HCT116 (cell line): ENCODE data around the gene ZNRF3. TPM values are rescaled to one million over a fixed set of nuclear protein-coding genes. Genes with fewer than 3 reads are reported as not detected.

Experiments
- ATAC-seq: fragments of 200-7000 bp; cut with Tn5 transposase; 2 replicates; pipeline ENCODE4 v1.9.1; 2020; ENCODE audit warnings: mild to moderate bottlenecking, moderate library complexity
- BruUV-seq: library from RNA; stranded (reverse); fragments of 400-500 nt; replicated peaks from 2 replicates; lab custom pipeline; 2021; lab: Mats Ljungman, UMichigan
- CTCF ChIA-PET: fragments of 300-600 bp; sonication (Branson Sonifier 250); formaldehyde crosslinking; loops from one replicate; lab custom pipeline; 2021; ENCODE audit warnings: antibody characterized with exemption; lab: Charles Lee
- POLR2A ChIA-PET: fragments of 300-600, 350-600 bp; sonication (Branson Sonifier 250); formaldehyde crosslinking; loops from one replicate; lab custom pipeline; 2021; ENCODE audit warnings: antibody characterized with exemption; lab: Charles Lee
- RAD21 ChIA-PET, 2 experiments: fragments of 300-600 bp; sonication (Branson Sonifier 250); formaldehyde crosslinking; loops; one replicate each; lab custom pipeline; 2023; ENCODE audit warnings: low total read pairs in 2 of 2; ENCODE audit not compliant: uncharacterized antibody in 2 of 2, unreplicated experiment in 2 of 2, low non-redundant PET in 1 of 2; lab: Charles Lee
- DNase-seq: peaks from one replicate; pipeline ENCODE4 v3.0.0-alpha.2; 2010; ENCODE audit warnings: low read depth, low spot score
- H2AFZ ChIP-seq: fragments of 200-600 bp; shearing (Covaris generic), sonication (generic); 2 replicates; pipeline ENCODE4 v1.6.1; 2017; ENCODE audit warnings: low read depth, mixed run types, mixed read lengths, antibody characterized with exemption, low read length; ENCODE audit not compliant: poor library complexity, severe bottlenecking
- H3K27ac ChIP-seq: 2 replicates; pipeline ENCODE4 v1.5.1; 2012; ENCODE audit warnings: low read depth, low read length
- H3K27me3 ChIP-seq: fragments of 200-600 bp; sonication (generic); 2 replicates; pipeline ENCODE4 v1.6.1; 2016; ENCODE audit warnings: mixed run types, low read length, mixed read lengths; ENCODE audit not compliant: insufficient read depth
- H3K36me3 ChIP-seq, 2 experiments: fragments of 200-500 bp in 1 of 2; fragments of 200-600 bp in 1 of 2; sonication (Bioruptor generic) in 1 of 2; sonication (generic) in 1 of 2; 2 replicates each; pipeline versions ENCODE4 v1.5.1 to v1.6.1; 2014 to 2016; ENCODE audit warnings: low read length in 2 of 2, inconsistent platforms in 1 of 2, mixed read lengths in 1 of 2, mixed run types in 1 of 2; ENCODE audit not compliant: insufficient read depth in 2 of 2, control insufficient read depth in 1 of 2
- H3K4me1 ChIP-seq, 2 experiments: fragments of 200-600 bp in 1 of 2; sonication (generic) in 1 of 2; 2 replicates each; pipeline versions ENCODE4 v1.5.1 to v1.6.1; 2012 to 2017; ENCODE audit warnings: low read length in 2 of 2, inconsistent platforms in 1 of 2, mild to moderate bottlenecking in 1 of 2, mixed read lengths in 1 of 2, mixed run types in 1 of 2, moderate library complexity in 1 of 2; ENCODE audit not compliant: insufficient read depth in 2 of 2, control insufficient read depth in 1 of 2
- H3K4me2 ChIP-seq: fragments of 200-600 bp; sonication (generic); 2 replicates; pipeline ENCODE4 v1.6.1; 2017; ENCODE audit warnings: mixed run types, low read length, mixed read lengths
- H3K4me3 ChIP-seq, 2 experiments: fragments of 200-600 bp in 1 of 2; sonication (generic) in 1 of 2; replicated peaks in 1 of 2; 2 replicates each; pipeline ENCODE4 v1.5.1; 2011 to 2016; ENCODE audit warnings: low read length in 2 of 2, control low read depth in 1 of 2, low read depth in 1 of 2, mild to moderate bottlenecking in 1 of 2, mixed read lengths in 1 of 2, mixed run types in 1 of 2
- H3K79me2 ChIP-seq: fragments of 200-600 bp; sonication (generic); 2 replicates; pipeline ENCODE4 v1.6.1; 2017; ENCODE audit warnings: mild to moderate bottlenecking, mixed run types, low read length, moderate library complexity, mixed read lengths; ENCODE audit not compliant: insufficient read depth
- H3K9ac ChIP-seq: fragments of 200-600 bp; sonication (generic); 2 replicates; pipeline ENCODE4 v1.6.1; 2016; ENCODE audit warnings: low read length, mixed read lengths
- H3K9me2 ChIP-seq: fragments of 200-600 bp; sonication (generic), shearing (Covaris generic); 2 replicates; pipeline ENCODE4 v1.6.1; 2017; ENCODE audit warnings: mixed run types, mild to moderate bottlenecking, moderate library complexity; ENCODE audit not compliant: insufficient read depth
- H3K9me3 ChIP-seq, 2 experiments: fragments of 200-500 bp in 1 of 2; fragments of 200-600 bp in 1 of 2; sonication (Bioruptor generic) in 1 of 2; sonication (generic) in 1 of 2; 2 replicates each; pipeline ENCODE4 v1.6.1; 2014 to 2017; ENCODE audit warnings: low read length in 2 of 2, mixed read lengths in 2 of 2, inconsistent platforms in 1 of 2, low read depth in 1 of 2, mild to moderate bottlenecking in 1 of 2, mixed run types in 1 of 2, moderate library complexity in 1 of 2; ENCODE audit not compliant: control insufficient read depth in 1 of 2, insufficient read depth in 1 of 2
- H4K20me1 ChIP-seq: fragments of 200-600 bp; sonication (generic), shearing (Covaris generic); 2 replicates; pipeline ENCODE4 v1.6.1; 2017; ENCODE audit warnings: mixed run types, mild to moderate bottlenecking, moderate library complexity; ENCODE audit not compliant: insufficient read depth
- CBX3 ChIP-seq: IDR thresholded peaks from 2 replicates; pipeline ENCODE4 v1.6.1; 2012; ENCODE audit warnings: low read depth
- EGR1 ChIP-seq: IDR thresholded peaks from 2 replicates; pipeline ENCODE4 v1.6.1; 2012; ENCODE audit warnings: low read depth
- JUND ChIP-seq: IDR thresholded peaks from 2 replicates; pipeline ENCODE4 v1.6.1; 2012
- POLR2AphosphoS5 ChIP-seq: IDR thresholded peaks from 2 replicates; pipeline ENCODE4 v1.6.1; 2011; ENCODE audit warnings: mild to moderate bottlenecking, low read depth, low read length, moderate library complexity
- RAD21 ChIP-seq: IDR thresholded peaks from 2 replicates; pipeline ENCODE4 v1.6.1; 2012; ENCODE audit warnings: low read depth, mild to moderate bottlenecking
- SIN3A ChIP-seq: IDR thresholded peaks from 2 replicates; pipeline ENCODE4 v1.6.1; 2012; ENCODE audit warnings: low read depth
- SRF ChIP-seq: IDR thresholded peaks from 2 replicates; pipeline ENCODE4 v1.6.1; 2012; ENCODE audit warnings: low read depth
- ZNF274 ChIP-seq: fragments of 200-500 bp; sonication (Bioruptor generic); IDR thresholded peaks from 2 replicates; pipeline ENCODE4 v1.6.1; 2014; ENCODE audit warnings: mild to moderate bottlenecking, low read depth, low read length, inconsistent platforms
- intact Hi-C: fragments of 100-400 bp; cut with micrococcal nuclease; formaldehyde crosslinking; loops from 2 replicates; pipeline ENCODE4 v1.10.0; 2022
- total RNA-seq: library from RNA; stranded (reverse); gene quantifications from one replicate; pipeline ENCODE4 v1.2.1, GENCODE V29; 2021; ENCODE audit not compliant: unreplicated experiment
- TF ChIP-seq, protein P1 (sequence below): IDR thresholded peaks from 2 replicates; pipeline ENCODE4 v1.6.1; 2011; ENCODE audit warnings: mild to moderate bottlenecking, low read length, moderate library complexity; ENCODE audit not compliant: insufficient replicate concordance; ENCODE audit errors: extremely low read depth
- TF ChIP-seq, protein P2 (sequence below): IDR thresholded peaks from 2 replicates; pipeline ENCODE4 v1.6.1; 2012; ENCODE audit warnings: low read depth

ZNRF3 gene
- total RNA-seq, 1 experiment from 2014 or later, result 12.2 TPM

DNA sequence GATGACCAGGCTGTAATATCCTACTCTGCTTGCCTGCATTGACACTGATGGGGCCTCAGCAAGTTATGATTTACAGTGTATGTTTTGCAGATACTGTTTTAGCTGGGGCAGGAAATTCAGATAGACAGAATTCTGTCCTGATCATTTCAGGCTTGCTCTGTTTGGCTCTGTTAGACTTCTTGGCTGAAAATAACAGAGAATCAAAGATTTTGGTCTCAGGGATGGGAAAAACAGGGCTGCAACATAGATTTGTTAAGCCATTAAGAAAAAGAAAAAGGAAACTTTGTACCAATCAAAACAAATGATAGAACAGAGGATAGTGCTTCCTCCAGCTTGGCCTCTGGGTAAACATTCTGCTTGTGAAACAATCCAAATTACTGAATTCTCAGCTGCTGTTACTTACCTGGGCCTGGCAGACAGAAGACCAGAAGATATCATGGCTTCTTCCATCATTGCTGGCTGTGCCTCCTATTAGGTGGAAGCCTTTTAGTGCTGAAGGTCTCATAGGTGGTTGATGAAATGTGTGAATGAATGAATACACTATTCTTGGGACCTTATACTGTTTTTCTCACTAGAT, 22.0 kb downstream of the ZNRF3 start:
- no peak overlapping the region for H3K9ac ChIP-seq
- no peak overlapping the region for H3K4me3 ChIP-seq
- H3K4me1 ChIP-seq, result peaks cover 44 to 67% of the 10 kb centered on the region in 2 experiments
- H3K27ac ChIP-seq, result peak overlapping the region; percentile 54
- no peak overlapping the region for H3K4me2 ChIP-seq
- H4K20me1 ChIP-seq, result peaks cover 5% of the 10 kb centered on the region; the same call in 1 of the 2 replicates
- ChIA-PET RAD21 (no interaction called here), POLR2A (no interaction called here), CTCF (no interaction called here)
- peaks cover 88% of the 10 kb centered on the region for H3K79me2 ChIP-seq
- H2AFZ ChIP-seq, result no peak overlapping the region
- BruUV-seq, result no TSS peak
- ATAC-seq, result no peak
- H3K36me3 ChIP-seq, result no peaks in the 10 kb centered on the region
- TF ChIP-seq POLR2AphosphoS5 (no peak), JUND (no peak), ZNF274 (no peak), CBX3 (no peak), SIN3A (no peak), RAD21 (no peak), SRF (no peak), EGR1 (no peak)
- TF ChIP-seq, protein P1, sequence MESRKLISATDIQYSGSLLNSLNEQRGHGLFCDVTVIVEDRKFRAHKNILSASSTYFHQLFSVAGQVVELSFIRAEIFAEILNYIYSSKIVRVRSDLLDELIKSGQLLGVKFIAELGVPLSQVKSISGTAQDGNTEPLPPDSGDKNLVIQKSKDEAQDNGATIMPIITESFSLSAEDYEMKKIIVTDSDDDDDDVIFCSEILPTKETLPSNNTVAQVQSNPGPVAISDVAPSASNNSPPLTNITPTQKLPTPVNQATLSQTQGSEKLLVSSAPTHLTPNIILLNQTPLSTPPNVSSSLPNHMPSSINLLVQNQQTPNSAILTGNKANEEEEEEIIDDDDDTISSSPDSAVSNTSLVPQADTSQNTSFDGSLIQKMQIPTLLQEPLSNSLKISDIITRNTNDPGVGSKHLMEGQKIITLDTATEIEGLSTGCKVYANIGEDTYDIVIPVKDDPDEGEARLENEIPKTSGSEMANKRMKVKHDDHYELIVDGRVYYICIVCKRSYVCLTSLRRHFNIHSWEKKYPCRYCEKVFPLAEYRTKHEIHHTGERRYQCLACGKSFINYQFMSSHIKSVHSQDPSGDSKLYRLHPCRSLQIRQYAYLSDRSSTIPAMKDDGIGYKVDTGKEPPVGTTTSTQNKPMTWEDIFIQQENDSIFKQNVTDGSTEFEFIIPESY, result no peak
- TF ChIP-seq, protein P2, sequence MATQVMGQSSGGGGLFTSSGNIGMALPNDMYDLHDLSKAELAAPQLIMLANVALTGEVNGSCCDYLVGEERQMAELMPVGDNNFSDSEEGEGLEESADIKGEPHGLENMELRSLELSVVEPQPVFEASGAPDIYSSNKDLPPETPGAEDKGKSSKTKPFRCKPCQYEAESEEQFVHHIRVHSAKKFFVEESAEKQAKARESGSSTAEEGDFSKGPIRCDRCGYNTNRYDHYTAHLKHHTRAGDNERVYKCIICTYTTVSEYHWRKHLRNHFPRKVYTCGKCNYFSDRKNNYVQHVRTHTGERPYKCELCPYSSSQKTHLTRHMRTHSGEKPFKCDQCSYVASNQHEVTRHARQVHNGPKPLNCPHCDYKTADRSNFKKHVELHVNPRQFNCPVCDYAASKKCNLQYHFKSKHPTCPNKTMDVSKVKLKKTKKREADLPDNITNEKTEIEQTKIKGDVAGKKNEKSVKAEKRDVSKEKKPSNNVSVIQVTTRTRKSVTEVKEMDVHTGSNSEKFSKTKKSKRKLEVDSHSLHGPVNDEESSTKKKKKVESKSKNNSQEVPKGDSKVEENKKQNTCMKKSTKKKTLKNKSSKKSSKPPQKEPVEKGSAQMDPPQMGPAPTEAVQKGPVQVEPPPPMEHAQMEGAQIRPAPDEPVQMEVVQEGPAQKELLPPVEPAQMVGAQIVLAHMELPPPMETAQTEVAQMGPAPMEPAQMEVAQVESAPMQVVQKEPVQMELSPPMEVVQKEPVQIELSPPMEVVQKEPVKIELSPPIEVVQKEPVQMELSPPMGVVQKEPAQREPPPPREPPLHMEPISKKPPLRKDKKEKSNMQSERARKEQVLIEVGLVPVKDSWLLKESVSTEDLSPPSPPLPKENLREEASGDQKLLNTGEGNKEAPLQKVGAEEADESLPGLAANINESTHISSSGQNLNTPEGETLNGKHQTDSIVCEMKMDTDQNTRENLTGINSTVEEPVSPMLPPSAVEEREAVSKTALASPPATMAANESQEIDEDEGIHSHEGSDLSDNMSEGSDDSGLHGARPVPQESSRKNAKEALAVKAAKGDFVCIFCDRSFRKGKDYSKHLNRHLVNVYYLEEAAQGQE, result no peak
- H3K27me3 ChIP-seq, result no peaks in the 10 kb centered on the region
- H3K9me2 ChIP-seq, result no peaks in the 10 kb centered on the region
- no peak for DNase-seq
- intact Hi-C loops, result no loop called here
- H3K9me3 ChIP-seq, result no peaks in the 10 kb centered on the region
